GM18861 (cell line): ENCODE data around the gene IRF8.

Experiments
- ATAC-seq: cut with Tn5 transposase; IDR thresholded peaks from one replicate; pipeline ENCODE4 v1.9.1; 2021; ENCODE audit not compliant: unreplicated experiment

The IRF8 gene

DNA sequence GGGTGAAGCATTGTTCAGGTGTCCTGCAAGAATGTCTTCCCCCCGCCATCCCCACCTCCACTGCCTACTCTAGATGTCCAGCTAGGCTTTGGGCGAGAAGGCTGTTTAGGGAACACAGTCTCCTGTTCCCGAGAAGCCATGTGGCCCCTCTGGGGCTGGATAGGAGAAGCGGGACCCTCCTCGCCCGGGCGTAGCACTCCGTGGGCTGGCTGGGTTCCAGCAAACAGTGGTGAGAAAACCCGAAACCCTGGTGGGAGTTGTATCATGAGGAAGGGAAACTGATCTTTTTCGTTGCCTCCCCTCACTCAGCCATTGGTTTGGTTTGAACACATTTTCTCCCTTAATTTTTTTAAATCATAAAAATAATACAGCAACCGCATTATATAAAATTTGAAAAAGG lies 56.6 kb downstream of the IRF8 start:
- no peak for ATAC-seq

GRCh38 chr16:85956426-85956825 lies 57.5 kb downstream of the IRF8 start:
- no peak for ATAC-seq

- ATAC-seq, result no peak
Measured at GRCh38 chr16:85958731-85959130, 59.8 kb downstream of the IRF8 start.

DNA sequence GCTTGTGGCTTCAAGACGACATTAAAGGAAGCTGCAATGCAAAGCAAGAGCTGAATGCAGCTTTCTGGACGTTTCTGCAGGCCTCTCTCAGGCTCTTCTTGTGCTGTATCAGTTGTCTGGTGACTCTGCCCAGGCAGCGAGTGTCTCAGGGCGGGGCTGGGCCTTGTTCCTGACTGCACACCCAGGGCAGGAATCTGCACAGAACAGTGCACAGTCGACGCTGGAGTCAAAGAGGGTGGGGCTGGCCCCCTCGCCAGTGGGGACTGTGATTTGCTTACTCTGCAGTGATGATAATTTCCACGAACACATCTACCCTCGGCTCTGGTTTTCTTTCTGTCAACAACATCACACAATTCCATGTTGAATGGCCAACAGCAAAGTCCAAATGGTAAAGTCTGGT lies 60.7 kb downstream of the IRF8 start:
- ATAC-seq, result no peak

- ATAC-seq, result no peak
Measured at GRCh38 chr16:85960486-85961046, 61.6 kb downstream of the IRF8 start.

DNA sequence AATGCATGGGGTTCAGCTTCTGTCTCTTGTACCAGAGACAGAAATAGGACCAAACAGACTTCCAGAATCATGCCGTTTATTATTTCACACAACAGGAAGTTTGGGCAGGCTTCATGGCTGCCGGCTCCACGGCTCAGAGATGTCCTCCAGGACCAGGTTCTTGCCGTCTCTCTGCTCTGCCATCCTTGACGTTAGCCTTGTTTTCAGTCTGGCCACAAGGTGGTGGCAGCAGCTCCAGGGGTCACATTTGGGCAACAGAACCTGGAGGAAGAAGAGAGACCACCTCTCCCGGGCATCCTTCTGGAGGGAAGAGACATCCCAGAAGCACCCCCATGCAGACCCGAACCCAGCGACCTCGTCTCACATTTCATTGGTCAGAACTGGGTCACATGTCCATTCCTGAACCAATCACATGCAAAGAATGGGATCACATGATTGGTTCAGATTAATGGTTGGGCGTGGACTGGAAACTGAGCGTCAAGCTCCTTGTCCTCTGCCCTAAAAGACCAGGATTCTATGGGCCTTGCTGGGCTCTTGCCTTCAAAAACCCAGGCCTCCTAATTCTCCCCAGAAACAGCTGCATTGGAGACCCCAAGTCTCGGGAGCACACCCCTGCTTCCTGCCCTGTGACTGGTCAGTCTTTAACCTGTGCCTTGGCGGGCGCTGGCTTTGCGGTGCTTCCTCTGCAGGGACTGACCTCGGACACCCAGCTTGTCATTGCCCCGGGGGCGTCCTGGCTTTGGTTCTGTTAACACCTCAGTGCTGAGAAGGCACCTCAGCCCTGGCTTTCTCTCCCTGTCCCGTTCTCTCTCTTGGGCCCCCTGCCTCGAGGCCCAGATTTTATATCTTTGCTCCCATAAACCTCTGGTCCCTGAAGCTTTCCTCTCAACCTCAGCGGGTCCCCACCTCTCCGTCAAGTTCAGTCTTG lies 63.3 kb downstream of the IRF8 start:
- ATAC-seq, result no peak

GRCh38 chr16:85963753-85964285 lies 64.9 kb downstream of the IRF8 start:
- no peak for ATAC-seq

DNA sequence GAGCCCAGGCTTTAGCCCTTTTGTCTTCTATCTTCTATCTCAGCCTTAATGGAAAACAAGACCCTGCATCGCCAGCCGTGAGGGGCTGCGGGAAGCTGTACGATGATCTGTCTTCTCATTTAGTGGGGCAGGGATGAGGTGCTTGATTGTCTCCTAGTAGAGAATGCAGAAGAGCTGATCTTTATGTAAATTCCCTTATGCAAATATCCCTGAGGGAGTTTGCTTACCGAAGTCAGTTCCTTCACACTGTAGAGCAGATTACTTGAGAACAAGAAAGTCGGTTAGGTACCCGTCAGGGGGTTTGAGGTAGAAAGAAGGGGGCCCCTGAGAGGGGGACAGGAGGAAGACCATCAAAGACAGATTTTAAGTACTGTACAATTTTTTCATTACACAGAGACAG lies 66.2 kb downstream of the IRF8 start:
- no peak for ATAC-seq

GRCh38 chr16:85967111-85967510 lies 68.1 kb downstream of the IRF8 start:
- ATAC-seq, result no peak

- ATAC-seq, result no peak
Measured at GRCh38 chr16:85968041-85968920, 69.3 kb downstream of the IRF8 start.

- no peak for ATAC-seq
Measured at GRCh38 chr16:85969159-85969558, 70.2 kb downstream of the IRF8 start.

DNA sequence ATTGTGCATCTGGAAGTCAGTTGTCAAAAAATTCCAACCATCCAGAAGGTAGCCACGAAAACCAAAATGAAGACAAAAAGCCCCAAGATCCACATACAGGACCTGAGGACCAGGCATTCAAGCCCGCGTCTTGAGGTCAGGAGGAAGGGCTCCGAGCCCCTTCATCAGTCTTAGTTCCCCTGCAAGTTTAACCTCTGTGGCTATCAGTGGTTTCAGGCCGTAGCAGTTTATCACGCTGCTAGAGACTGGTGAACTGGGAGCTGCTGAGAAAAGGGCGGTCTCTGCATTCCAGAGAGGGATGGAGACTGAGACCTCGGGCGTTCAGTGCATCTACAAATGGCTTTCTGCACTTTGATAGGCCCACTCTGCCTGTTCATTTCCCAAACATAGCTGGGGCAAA lies 70.6 kb downstream of the IRF8 start:
- no peak for ATAC-seq

DNA sequence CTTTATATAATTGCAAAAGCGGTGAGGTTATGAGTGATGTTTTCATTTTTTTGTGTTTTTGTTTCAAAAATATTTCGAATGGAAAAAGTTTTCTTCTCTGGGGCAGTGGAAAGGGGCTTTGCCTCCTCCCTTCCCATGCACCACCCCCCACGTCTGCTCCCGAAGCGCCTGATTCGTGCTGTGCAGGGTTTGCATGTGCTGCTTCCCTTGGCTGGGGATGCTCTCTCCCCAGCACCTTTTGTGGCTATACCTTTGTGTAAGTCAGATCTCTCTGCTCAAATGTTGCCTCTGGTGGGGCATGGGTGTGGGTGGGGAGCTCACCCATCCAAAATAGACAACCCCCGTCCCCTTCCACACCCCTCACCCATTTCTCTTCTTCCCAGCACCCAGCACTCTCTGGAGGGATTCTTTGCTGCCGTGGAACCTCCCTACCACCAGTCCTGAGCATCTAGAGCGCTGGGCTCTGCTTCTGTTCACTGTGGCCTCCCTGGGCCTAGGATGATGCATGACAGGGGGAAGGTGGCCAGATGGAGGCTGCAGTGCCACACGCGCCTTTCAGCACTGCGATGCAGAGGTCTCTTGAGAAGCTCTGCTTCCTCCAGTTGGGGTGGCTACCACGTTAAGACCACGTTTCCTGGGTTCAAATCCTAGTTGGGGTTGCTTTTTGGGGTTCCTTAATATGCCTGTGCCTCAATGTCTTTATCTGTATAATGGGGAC lies 71.2 kb downstream of the IRF8 start:
- ATAC-seq, result no peak

DNA sequence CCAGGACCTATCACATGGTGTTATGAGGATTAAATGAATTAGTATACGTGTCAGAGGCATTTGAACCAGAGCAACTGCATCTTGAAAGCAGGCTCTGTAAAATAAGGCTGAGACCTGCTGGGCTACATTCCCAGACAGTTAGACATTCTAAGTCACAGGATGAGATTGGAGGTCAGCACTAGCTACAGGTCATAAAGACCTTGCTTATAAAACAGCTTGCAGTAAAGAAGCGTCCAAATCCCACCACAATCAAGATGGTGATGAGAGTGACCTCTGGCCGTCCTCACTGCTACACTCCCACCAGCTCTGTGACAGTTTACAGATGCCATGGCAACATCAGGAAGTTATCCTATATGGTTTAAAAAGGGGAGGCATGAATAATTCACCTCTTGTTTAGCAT lies 71.8 kb downstream of the IRF8 start:
- ATAC-seq, result no peak
